GM18505 (cell line): ENCODE measurements around the gene ZNF415.
"Not testable (repeated sequence)": the region's sequence is repeated elsewhere in the genome, so short reads cannot be mapped to it uniquely, and the experiment has no call there.

Source experiments
- ATAC-seq: cut with Tn5 transposase; IDR thresholded peaks from one replicate; pipeline ENCODE4 v1.9.1; 2021; ENCODE audit not compliant: unreplicated experiment
- POLR2A ChIP-seq: IDR thresholded peaks from 4 replicates; pipeline ENCODE4 v1.6.1; 2011; ENCODE audit warnings: borderline replicate concordance; ENCODE audit not compliant: insufficient read depth, insufficient read length; ENCODE audit errors: extremely low read depth

ZNF415 gene

DNA sequence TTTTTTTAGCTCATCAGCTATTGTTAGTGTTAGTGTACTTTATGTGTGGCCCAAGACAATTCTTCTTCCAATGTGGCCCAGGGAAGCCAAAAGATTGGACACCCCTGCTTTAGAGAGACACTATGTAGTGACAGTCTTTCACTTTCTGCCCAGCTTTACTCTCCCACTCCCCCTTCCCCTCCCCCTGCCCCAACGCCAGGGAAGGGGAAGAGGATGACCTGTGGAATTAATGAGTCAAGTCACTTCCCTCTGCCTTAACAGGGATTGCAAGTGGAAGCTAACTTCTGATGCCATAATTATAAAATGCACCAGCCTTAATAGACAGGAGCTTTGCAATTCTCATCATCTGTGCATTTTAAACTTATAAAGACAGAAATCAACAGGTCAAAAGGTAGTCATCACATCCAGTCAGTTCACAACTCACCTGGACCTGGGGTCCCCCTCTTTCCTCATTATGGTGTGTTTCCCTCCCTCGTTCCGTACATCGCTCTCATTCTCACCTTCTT, 1.6 kb downstream of the ZNF415 start:
- no peak for TF ChIP-seq POLR2A
- no peak for ATAC-seq

DNA sequence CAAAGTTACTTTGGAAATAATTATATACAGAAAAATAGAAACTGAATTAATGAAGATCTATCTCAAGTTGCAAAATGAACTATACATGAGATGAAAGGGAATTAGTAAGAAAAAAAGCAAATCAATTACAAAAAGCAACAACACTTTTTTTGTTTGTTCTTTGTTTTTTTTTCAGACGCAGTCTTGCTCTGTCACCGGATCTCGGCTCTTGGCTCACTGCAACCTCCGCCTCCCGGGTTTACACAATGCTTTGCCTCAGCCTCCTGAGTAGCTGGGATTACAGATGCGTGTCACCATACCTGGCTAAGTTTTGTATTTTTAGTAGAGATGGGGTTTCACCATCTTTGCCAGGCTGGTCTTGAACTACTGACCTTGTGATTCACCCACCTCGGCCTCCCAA, 2.2 kb downstream of the ZNF415 start:
- no peak for TF ChIP-seq POLR2A
- no peak for ATAC-seq

DNA sequence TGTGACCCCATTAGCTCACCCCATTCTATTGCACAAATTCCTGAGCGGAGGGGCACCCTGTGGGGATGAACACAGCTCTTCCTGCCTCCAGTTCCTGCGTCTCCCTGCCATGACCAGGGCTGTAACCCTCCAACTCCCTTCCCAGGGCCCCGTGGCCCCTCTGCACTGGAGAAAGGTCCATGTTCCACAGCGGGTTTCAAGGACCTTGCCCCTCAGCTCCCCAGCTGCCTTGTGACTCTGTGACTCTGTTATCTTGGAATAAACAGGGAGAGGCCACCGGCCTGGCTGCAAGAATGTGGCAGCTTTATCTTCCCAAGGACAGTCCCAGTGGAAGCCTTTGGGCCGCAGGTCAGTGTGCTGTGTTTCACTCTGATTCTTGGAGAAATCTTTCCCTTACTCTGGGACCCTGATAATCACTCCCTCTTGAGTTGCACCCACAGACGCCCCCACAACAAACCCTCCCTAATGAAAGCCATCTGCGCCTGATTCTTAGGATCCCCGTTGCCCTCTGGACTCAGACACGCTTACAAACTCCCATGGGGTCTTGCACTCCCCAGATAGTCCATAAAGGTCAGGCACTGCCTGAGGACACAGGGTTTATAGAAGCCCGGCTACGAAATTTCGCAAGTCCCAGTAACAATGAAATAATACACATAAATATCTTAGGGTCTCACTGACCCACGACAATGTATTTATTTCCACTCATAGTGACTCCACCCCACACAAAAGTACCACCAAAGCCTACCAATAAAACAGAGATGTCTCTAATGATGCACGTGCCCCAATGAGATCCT, 5.8 kb downstream of the ZNF415 start:
- ATAC-seq = not testable (repeated sequence)

DNA sequence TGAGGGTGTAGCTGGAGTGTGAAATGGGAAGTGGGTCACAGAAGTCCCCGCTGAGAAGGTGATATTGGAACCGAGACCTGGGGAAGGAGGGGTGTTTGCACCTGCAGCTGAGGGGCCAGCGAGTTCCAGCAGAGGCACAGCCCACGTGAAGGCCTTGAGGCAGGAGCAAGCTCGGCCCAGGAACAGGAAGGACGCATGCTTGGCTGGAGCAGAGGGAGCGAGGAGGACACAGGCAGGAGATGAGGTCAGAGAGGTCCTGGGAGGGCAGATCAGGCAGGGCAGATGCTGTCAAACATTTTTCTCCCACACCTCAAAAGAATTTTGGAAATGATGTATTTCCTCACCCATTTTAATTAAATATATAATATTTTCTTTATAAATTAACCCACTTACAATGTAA, 9.3 kb downstream of the ZNF415 start:
- no peak for ATAC-seq
- no peak for TF ChIP-seq POLR2A

DNA sequence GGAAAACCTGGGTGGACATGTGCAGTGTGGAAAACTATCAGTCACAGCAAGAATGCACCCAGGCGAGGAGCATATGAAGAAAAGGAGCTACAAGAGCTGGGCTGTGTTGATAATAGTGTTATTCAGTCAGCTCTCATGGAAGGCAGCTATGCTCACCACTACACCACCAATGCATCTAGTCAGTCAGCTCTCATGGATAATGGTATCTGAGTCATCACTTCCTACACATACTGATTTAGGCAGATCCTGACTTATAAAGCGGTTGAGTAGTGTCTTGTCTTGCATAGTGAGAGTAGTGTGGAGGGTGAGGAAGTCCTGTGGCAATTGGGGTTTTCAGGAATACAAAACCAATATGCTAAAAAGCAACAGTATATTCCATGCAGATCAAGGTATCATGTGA, 20.4 kb downstream of the ZNF415 start:
- no peak for TF ChIP-seq POLR2A
- no peak for ATAC-seq

DNA sequence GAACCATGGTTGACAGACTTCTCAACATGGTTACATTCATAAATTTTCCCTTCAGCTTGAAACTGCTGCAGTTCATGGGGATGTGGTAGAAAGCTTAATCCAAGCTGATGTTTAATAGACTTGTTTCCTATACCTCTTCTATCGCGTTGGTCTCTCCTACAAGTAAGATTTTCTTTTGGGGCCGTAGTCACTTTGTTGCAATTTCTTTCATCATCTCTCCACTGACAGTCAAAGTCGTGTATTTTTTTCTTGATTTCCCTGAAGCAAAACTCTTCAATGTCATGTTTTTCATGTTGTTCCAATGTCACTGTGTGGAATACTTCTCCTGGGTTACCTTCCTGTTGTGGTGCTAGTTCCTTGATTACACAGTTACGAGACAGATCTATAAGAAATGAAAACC, 23.2 kb downstream of the ZNF415 start:
- ATAC-seq = no peak
- TF ChIP-seq POLR2A = no peak

DNA sequence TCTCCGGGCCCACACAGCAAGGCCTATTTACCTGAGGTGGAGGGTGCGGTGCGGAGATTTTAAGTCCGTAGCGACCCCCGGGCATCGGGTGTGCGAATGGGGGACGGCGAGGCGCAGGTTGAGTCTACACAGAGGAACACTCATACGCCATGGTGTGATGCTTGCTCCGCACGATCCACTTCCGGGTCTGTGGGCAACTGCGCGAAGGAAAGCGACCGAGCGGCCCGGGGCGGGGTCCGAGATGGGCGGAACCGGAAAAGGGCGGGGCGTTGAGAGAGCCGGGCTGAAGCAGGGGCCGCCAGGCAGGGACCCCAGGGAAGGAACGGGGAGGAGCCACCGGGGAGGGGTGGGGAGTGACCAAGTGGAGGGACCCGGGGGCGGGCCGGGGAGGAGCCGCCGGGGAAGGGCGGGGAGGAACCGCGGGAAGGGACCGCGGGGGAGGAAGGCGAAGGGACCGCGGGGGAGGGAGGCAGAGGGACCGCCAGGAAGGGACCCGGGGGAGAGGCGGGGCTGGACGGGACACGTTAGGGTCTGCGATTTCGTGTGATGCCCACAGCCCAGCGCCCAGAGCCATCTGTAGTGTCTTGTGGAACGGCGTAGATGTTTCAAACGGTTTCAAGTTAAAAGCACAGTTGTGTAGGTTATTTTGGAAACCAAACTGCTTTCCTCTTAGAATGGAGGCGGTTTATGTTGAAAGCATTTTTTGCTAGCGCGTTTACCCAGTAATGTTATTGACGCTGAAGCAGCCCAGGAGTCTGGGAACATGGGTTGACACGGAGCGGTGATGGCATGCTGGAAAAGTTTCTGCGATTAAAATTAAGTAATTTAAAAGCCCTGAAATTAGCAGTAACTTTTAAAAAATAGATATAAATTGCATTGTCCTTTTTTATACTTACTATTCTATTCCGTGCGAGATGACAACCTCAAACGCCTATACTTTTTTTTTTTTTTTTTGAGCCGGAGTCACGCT, 29.2 kb downstream of the ZNF415 start, which contains the start of gene ZNF160:
TSS of gene ZNF160 (minus strand) at position 189 of the 970 bp plus-strand sequence. CDS start 17,146 bp downstream, outside the sequence.
- ATAC-seq = peak; percentile 95
- TF ChIP-seq POLR2A = peak; percentile 95

DNA sequence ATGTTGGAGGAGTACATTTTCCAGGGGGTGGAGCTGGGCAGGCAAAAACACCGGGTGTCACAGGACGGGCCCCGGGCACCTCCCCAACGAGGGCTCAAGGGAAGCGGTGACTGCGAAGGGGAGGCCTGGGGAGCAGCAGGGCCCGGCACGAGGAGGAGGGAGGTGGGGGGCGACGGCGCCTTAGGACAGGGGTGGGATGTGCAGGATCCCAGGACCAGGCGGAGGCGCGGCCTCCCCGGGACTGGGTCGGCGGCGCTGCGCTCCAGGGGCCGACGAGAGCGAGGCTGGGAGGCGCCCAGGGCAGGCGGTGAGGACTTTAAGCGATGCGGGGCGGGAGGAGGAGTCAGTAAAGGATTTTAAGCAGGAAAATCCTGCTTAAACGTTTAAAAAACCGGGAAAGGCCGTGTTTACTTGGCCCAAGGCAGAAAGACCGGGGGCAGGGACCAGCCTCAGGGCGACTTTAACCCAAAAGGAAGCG, 29.9 kb downstream of the ZNF415 start:
- no peak for TF ChIP-seq POLR2A
- ATAC-seq = no peak

DNA sequence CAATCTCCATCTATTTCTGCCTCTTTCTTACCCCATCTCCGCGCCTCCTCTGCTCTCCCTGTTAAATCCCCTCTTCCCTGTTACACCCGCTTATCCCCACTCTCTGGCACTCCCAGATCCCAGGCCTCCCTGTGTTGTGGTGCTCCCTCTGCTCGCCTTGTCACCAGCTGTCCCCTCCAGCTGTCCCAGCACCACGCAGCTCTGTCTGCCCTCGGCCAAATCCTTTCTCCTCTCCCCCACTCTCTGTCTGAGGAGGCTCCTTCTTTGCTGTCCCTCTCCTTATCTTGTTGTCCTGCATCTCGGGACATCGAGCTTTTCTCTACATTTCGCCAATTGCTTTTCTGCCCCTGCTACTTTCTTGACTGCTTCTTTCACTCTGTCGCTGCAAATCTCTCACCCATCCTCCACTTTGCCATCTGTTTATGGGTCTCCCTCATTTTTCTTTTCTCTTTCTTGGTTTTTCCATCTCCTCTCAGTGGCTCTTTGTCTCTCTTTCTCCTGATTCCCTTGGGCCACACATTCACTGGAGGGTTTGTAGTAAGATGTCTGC, 30.4 kb downstream of the ZNF415 start:
- no peak for TF ChIP-seq POLR2A
- ATAC-seq = no peak

DNA sequence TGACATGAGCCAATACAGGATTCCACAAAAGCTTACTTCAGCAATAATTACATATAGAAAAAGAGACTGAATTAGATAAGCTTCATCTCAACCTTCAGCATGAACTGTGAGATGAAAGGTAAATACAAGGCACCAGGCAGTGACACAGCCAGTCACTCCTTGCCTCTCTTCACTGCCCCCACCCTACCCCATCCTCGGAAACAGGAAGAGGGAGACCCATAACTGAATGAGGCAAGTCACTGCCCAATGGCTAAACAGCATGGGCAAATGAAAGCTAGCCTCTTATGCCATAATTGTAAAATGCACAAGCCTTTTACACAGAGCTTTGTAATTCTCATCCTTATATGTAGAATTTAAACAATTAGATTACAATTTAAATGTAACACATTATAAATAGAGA, 31.2 kb downstream of the ZNF415 start:
- TF ChIP-seq POLR2A = no peak
- ATAC-seq = no peak

DNA sequence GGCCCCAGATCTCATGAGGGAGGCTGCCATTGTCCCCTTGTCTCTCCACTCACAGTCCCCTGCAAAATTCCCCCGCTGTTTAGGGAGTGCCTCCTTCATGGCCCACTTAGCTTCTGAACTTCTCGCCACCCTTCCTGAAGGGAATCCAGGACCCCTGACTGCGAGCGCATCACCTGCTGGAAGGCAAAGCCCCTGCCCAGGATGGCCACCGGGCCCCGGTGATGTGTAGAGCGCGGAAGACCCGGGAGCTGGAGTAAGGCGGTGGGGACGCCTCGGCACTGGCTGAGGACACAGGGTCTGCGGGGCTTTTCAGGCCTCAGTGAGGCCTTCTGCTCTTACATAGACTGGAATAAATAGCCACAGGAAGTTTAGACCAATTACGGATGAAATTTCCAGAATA, 34.1 kb downstream of the ZNF415 start:
- not testable (repeated sequence) for ATAC-seq

DNA sequence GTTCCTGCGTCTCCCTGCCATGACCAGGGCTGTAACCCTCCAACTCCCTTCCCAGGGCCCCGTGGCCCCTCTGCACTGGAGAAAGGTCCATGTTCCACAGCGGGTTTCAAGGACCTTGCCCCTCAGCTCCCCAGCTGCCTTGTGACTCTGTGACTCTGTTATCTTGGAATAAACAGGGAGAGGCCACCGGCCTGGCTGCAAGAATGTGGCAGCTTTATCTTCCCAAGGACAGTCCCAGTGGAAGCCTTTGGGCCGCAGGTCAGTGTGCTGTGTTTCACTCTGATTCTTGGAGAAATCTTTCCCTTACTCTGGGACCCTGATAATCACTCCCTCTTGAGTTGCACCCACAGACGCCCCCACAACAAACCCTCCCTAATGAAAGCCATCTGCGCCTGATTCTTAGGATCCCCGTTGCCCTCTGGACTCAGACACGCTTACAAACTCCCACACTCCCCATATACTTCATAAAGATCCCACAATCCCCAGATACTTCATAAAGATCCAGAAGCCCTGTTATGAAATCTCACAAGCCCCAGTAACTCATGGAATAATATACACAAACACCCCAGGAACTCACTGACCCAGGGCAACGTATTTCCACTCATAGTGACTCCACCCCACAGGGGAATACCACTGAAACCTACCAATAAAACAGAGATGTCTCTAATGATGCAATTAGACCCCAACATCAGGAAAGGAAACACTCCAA, 35.6 kb downstream of the ZNF415 start:
- not testable (repeated sequence) for ATAC-seq

DNA sequence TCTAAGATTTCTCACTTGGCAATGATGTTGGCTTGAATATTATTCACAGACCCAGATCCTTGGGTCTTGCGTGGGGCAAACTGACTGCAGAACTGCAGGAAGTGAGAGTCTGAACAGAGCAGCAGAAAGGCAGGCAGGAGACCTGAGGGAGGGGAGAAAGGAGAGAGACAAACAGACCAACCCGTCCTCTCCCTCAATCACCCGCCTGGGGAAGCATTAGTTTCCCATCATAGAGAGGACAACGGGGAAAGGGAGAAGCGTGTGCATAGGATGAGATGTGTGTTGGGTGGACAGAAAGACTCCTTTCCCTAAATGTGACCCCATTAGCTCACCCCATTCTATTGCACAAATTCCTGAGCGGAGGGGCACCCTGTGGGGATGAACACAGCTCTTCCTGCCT, 36.1 kb downstream of the ZNF415 start:
- not testable (repeated sequence) for ATAC-seq
